Measurements from ENCODE around the gene SSBP4. TPM values are rescaled to one million over a fixed set of nuclear protein-coding genes. Genes with fewer than 3 reads are reported as not detected.

The SSBP4 gene
- total and polyA plus RNA-seq, 4 donors, result 4.0 to 19.0 (median 11.5) TPM

- WGBS, result 95% methylated on average over 19 of the region's 19 CpGs
- DNase-seq (ENCODE audit: low spot score), result no peak
- TF ChIP-seq RAD21 (IDR thresholded peaks at IDR 0.05) (no peak), CTCF (IDR thresholded peaks at IDR 0.05; ENCODE audit: low read depth, low read length, missing input control) (no peak), FOXA1 (IDR thresholded peaks at IDR 0.05) (no peak), HNF4G (IDR thresholded peaks at IDR 0.05) (no peak), YY1 (IDR thresholded peaks at IDR 0.05) (no peak), EGR1 (IDR thresholded peaks at IDR 0.05; ENCODE audit: low read depth in 2 of 2) (no peak), MAX (IDR thresholded peaks at IDR 0.05) (no peak), FOXA2 (IDR thresholded peaks at IDR 0.05) (no peak), REST (IDR thresholded peaks at IDR 0.05) (no peak), ZBTB33 (IDR thresholded peaks at IDR 0.05) (no peak), HNF4A (conservative IDR thresholded peaks at IDR 0.05) (no peak), GABPA (IDR thresholded peaks at IDR 0.05 in 1 of 2, conservative IDR thresholded peaks at IDR 0.05 in 1 of 2) (no peak), TAF1 (conservative IDR thresholded peaks at IDR 0.05) (no peak)
- Histone ChIP-seq H3K27ac (ENCODE audit: low read depth in 1 of 2, low read length in 2 of 2) (no peak overlapping the region), H3K36me3 (ENCODE audit: control insufficient read depth in 4 of 4, insufficient read depth in 3 of 4, low read depth in 1 of 4, low read length in 3 of 4) (peaks cover 8 to 43% (median 21%) of the 10 kb centered on the region in 4 donors), H3K4me3 (ENCODE audit: low read depth in 1 of 3, low read length in 3 of 3) (no peak overlapping the region), H3K9me3 (ENCODE audit: control insufficient read depth in 4 of 4, low read length in 3 of 4) (no peaks in the 10 kb centered on the region), H3K9ac (ENCODE audit: low read depth in 1 of 2, low read length in 2 of 2) (no peak overlapping the region), H3K27me3 (ENCODE audit: control insufficient read depth in 4 of 4, insufficient read depth in 4 of 4, low read length in 3 of 4) (no peaks in the 10 kb centered on the region), H3K4me1 (ENCODE audit: control insufficient read depth in 4 of 4, insufficient read depth in 4 of 4, low read length in 3 of 4) (peaks cover 0 to 17% (median 13%) of the 10 kb centered on the region in 4 donors)
These were observed 25.3 kb downstream of the SSBP4 start for GRCh38 chr19:18444513-18444912.

- H3K27ac ChIP-seq (ENCODE audit: low read depth in 1 of 2, low read length in 2 of 2), result no peak overlapping the region
- 84% methylated on average over 15 of the region's 15 CpGs for WGBS
- TF ChIP-seq FOXA2 (IDR thresholded peaks at IDR 0.05), result no peak
- no peak for TF ChIP-seq ZBTB33 (IDR thresholded peaks at IDR 0.05)
- TF ChIP-seq GABPA (IDR thresholded peaks at IDR 0.05 in 1 of 2, conservative IDR thresholded peaks at IDR 0.05 in 1 of 2), result no peak
- no peak for TF ChIP-seq EGR1 (IDR thresholded peaks at IDR 0.05; ENCODE audit: low read depth in 2 of 2)
- TF ChIP-seq NR2F2 (IDR thresholded peaks at IDR 0.05), result no peak
- no peak for TF ChIP-seq YY1 (IDR thresholded peaks at IDR 0.05)
- TF ChIP-seq RXRA (IDR thresholded peaks at IDR 0.05), result no peak
- TF ChIP-seq ATF3 (IDR thresholded peaks at IDR 0.05), result no peak
- no peak for TF ChIP-seq TAF1 (conservative IDR thresholded peaks at IDR 0.05)
- no peak for TF ChIP-seq MAX (IDR thresholded peaks at IDR 0.05)
- TF ChIP-seq HNF4G (IDR thresholded peaks at IDR 0.05), result no peak
- TF ChIP-seq HNF4A (conservative IDR thresholded peaks at IDR 0.05), result no peak
These were observed 26.2 kb downstream of the SSBP4 start for GRCh38 chr19:18445262-18445948.

More at GRCh38 chr19:18445262-18445948, 26.2 kb downstream of the SSBP4 start:
- Histone ChIP-seq H3K36me3 (ENCODE audit: control insufficient read depth in 4 of 4, insufficient read depth in 3 of 4, low read depth in 1 of 4, low read length in 3 of 4) (peaks cover 12 to 51% (median 27%) of the 10 kb centered on the region in 4 donors), H3K4me3 (ENCODE audit: low read depth in 1 of 3, low read length in 3 of 3) (no peak overlapping the region), H3K9ac (ENCODE audit: low read depth in 1 of 2, low read length in 2 of 2) (no peak overlapping the region), H3K27me3 (ENCODE audit: control insufficient read depth in 4 of 4, insufficient read depth in 4 of 4, low read length in 3 of 4) (no peaks in the 10 kb centered on the region), H3K4me1 (ENCODE audit: control insufficient read depth in 4 of 4, insufficient read depth in 4 of 4, low read length in 3 of 4) (peaks cover 0 to 15% (median 12%) of the 10 kb centered on the region in 4 donors), H3K9me3 (ENCODE audit: control insufficient read depth in 4 of 4, low read length in 3 of 4) (no peaks in the 10 kb centered on the region)
- DNase-seq (ENCODE audit: low spot score), result no peak
